Ishikawa (cell line): ENCODE results near the gene POU2F1.

ENCODE experiments used
- CEBPB ChIP-seq: IDR thresholded peaks from 2 replicates; pipeline ENCODE4 v1.6.1; 2012
- CREB1 ChIP-seq: IDR thresholded peaks from 2 replicates; pipeline ENCODE4 v1.6.1; 2012; ENCODE audit warnings: low read depth
- EGR1 ChIP-seq: IDR thresholded peaks from 2 replicates; pipeline ENCODE4 v1.6.1; 2012
- EP300 ChIP-seq: IDR thresholded peaks from 2 replicates; pipeline ENCODE4 v1.6.1; 2012; ENCODE audit warnings: borderline replicate concordance
- FOXM1 ChIP-seq: IDR thresholded peaks from 2 replicates; pipeline ENCODE4 v1.6.1; 2012; ENCODE audit warnings: low read depth, borderline replicate concordance
- MAX ChIP-seq: IDR thresholded peaks from 2 replicates; pipeline ENCODE4 v1.6.1; 2012
- NFIC ChIP-seq: IDR thresholded peaks from 2 replicates; pipeline ENCODE4 v1.6.1; 2012
- RAD21 ChIP-seq: IDR thresholded peaks from 2 replicates; pipeline ENCODE4 v1.6.1; 2012; ENCODE audit warnings: low read depth
- REST ChIP-seq: IDR thresholded peaks from 2 replicates; pipeline ENCODE4 v1.6.1; 2012; ENCODE audit warnings: low read depth, mild to moderate bottlenecking
- TAF1 ChIP-seq: IDR thresholded peaks from 2 replicates; pipeline ENCODE4 v1.6.1; 2012; ENCODE audit warnings: low read depth, mild to moderate bottlenecking
- TCF12 ChIP-seq: IDR thresholded peaks from 2 replicates; pipeline ENCODE4 v1.6.1; 2012; ENCODE audit warnings: low read depth
- TEAD4 ChIP-seq: IDR thresholded peaks from 2 replicates; pipeline ENCODE4 v1.6.1; 2012
- USF1 ChIP-seq: IDR thresholded peaks from 2 replicates; pipeline ENCODE4 v1.6.1; 2012
- YY1 ChIP-seq: IDR thresholded peaks from 2 replicates; pipeline ENCODE4 v1.6.1; 2012; ENCODE audit warnings: low read depth
- ZBTB7A ChIP-seq: IDR thresholded peaks from 2 replicates; pipeline ENCODE4 v1.6.1; 2012; ENCODE audit warnings: low read depth

The POU2F1 gene

GRCh38 chr1:167360120-167360519, 139.4 kb downstream of the POU2F1 start:
- TF ChIP-seq CEBPB, result no peak
- TF ChIP-seq FOXM1, result no peak
- no peak for TF ChIP-seq YY1
- no peak for TF ChIP-seq TAF1
- no peak for TF ChIP-seq MAX
- TF ChIP-seq CREB1, result no peak
- no peak for TF ChIP-seq REST
- TF ChIP-seq USF1, result no peak
- no peak for TF ChIP-seq TCF12
- no peak for TF ChIP-seq EGR1
- TF ChIP-seq ZBTB7A, result no peak
- TF ChIP-seq TEAD4, result no peak
- TF ChIP-seq RAD21, result no peak
- TF ChIP-seq NFIC, result no peak
- TF ChIP-seq EP300, result no peak

GRCh38 chr1:167362638-167363037, 142.0 kb downstream of the POU2F1 start:
- TF ChIP-seq FOXM1 (no peak), YY1 (no peak), NFIC (no peak)

- TF ChIP-seq EP300, result no peak
- TF ChIP-seq FOXM1, result no peak
- no peak for TF ChIP-seq RAD21
- no peak for TF ChIP-seq TEAD4
- TF ChIP-seq MAX, result no peak
- no peak for TF ChIP-seq YY1
- no peak for TF ChIP-seq EGR1
- no peak for TF ChIP-seq USF1
- TF ChIP-seq TAF1, result no peak
- TF ChIP-seq ZBTB7A, result no peak
- TF ChIP-seq REST, result no peak
- no peak for TF ChIP-seq CREB1
- TF ChIP-seq NFIC, result no peak
- no peak for TF ChIP-seq CEBPB
- no peak for TF ChIP-seq TCF12
These were observed 144.1 kb downstream of the POU2F1 start for GRCh38 chr1:167364826-167365225.

- TF ChIP-seq FOXM1, result no peak
These were observed 144.7 kb downstream of the POU2F1 start for GRCh38 chr1:167365360-167365759.

GRCh38 chr1:167367705-167368104, 147.0 kb downstream of the POU2F1 start:
- TF ChIP-seq TEAD4 (no peak), FOXM1 (no peak), MAX (no peak)

GRCh38 chr1:167369175-167369574, 148.5 kb downstream of the POU2F1 start:
- TF ChIP-seq USF1 (no peak), ZBTB7A (no peak), TAF1 (no peak), YY1 (no peak), EP300 (no peak), FOXM1 (no peak), NFIC (no peak), REST (no peak), CEBPB (no peak)
